ENCODE measurements around the gene POLR2E. TPM values are rescaled to one million over a fixed set of nuclear protein-coding genes. Genes with fewer than 3 reads are reported as not detected.

The POLR2E gene
- polyA plus RNA-seq (2013, experiment 1 of 2) = 201 TPM
- polyA plus RNA-seq (2013, experiment 2 of 2) = 197 TPM

GRCh38 chr19:1094978-1095701 lies at the start of gene POLR2E:
Gene POLR2E (minus strand): TSS chr19:1095375. CDS start chr19:1095315, 60 bp downstream.
- Histone ChIP-seq H3K23ac (ENCODE audit: low read depth, low read length, poor library complexity) (peak within 1 kb of the TSS; percentile 65), H2AFZ (ENCODE audit: low read length) (peak within 1 kb of the TSS; percentile 86), H2BK12ac (ENCODE audit: low read length) (no peak within 1 kb of the TSS), H3K79me1 (ENCODE audit: low read depth, low read length) (peaks cover 14% of the 10 kb centered on the region), H2BK120ac (ENCODE audit: low read depth, low read length) (no peak within 1 kb of the TSS), H3K4me1 (ENCODE audit: control insufficient read depth in 2 of 2, insufficient read depth in 1 of 2, low read depth in 1 of 2, low read length in 2 of 2) (peaks cover 9 to 20% of the 10 kb centered on the region in 2 donors), H4K8ac (ENCODE audit: low read depth, low read length) (no peak within 1 kb of the TSS), H2BK5ac (ENCODE audit: low read length) (peak within 1 kb of the TSS; percentile 69), H3K27me3 (ENCODE audit: control insufficient read depth in 3 of 3, insufficient read depth in 3 of 3, low read depth in 1 of 3, low read length in 3 of 3) (no peaks in the 10 kb centered on the region), H3K36me3 (replicated peaks in 1 of 2; ENCODE audit: control insufficient read depth in 2 of 2, insufficient read depth in 2 of 2, low read length in 2 of 2) (peaks cover 17 to 31% of the 10 kb centered on the region in 2 donors), H3K4ac (ENCODE audit: low read length) (no peak within 1 kb of the TSS), H3K4me2 (ENCODE audit: insufficient read depth, low read length, poor library complexity, severe bottlenecking) (peak within 1 kb of the TSS; percentile 95), H3K9me3 (replicated peaks in 1 of 2; ENCODE audit: control insufficient read depth in 2 of 2, insufficient read depth in 1 of 2, low read depth in 1 of 2, low read length in 2 of 2) (no peaks in the 10 kb centered on the region), H2BK15ac (ENCODE audit: low read length) (no peak within 1 kb of the TSS), H2AK5ac (ENCODE audit: low read depth, low read length) (peak within 1 kb of the TSS; percentile 51), H4K91ac (ENCODE audit: low read depth, low read length, poor library complexity) (no peak within 1 kb of the TSS), H3K27ac (replicated peaks; ENCODE audit: low read length) (no peak within 1 kb of the TSS), H3K18ac (ENCODE audit: low read length) (peak within 1 kb of the TSS; percentile 79), H3K4me3 (ENCODE audit: low read length in 2 of 2) (peak within 1 kb of the TSS; percentile 83 to 97), H3K14ac (ENCODE audit: low read length) (no peak within 1 kb of the TSS), H3K9ac (ENCODE audit: low read depth, low read length, poor library complexity) (peak within 1 kb of the TSS; percentile 95)
- WGBS, 2 donors (ENCODE audit: extremely low coverage in 2 of 2, insufficient read length in 2 of 2, insufficient replicate concordance in 1 of 2) = no CpG with 5 or more reads among the region's 81 CpGs
- DNase-seq (ENCODE audit: low spot score) = peak; percentile 97

GRCh38 chr19:1144741-1145140 lies 49.6 kb upstream of the POLR2E start:
- no peak for DNase-seq (ENCODE audit: low spot score)
- H3K36me3 ChIP-seq (replicated peaks in 1 of 2; ENCODE audit: control insufficient read depth in 2 of 2, insufficient read depth in 2 of 2, low read length in 2 of 2) = peaks cover 14 to 19% of the 10 kb centered on the region in 2 donors
- H2BK5ac ChIP-seq (ENCODE audit: low read length) = no peak overlapping the region
- H3K18ac ChIP-seq (ENCODE audit: low read length) = no peak overlapping the region
- H2BK12ac ChIP-seq (ENCODE audit: low read length) = no peak overlapping the region
- H3K23ac ChIP-seq (ENCODE audit: low read depth, low read length, poor library complexity) = no peak overlapping the region
- no CpG with 5 or more reads among the region's 1 CpG for whole genome bisulfite sequencing, 2 donors (ENCODE audit: extremely low coverage in 2 of 2, insufficient read length in 2 of 2, insufficient replicate concordance in 1 of 2)
- no peak overlapping the region for H3K4me2 ChIP-seq (ENCODE audit: insufficient read depth, low read length, poor library complexity, severe bottlenecking)
- no peak overlapping the region for H3K27ac ChIP-seq (replicated peaks; ENCODE audit: low read length)
- H3K4me1 ChIP-seq (ENCODE audit: control insufficient read depth in 2 of 2, insufficient read depth in 1 of 2, low read depth in 1 of 2, low read length in 2 of 2) = peaks cover 3 to 7% of the 10 kb centered on the region in 2 donors
- no peak overlapping the region for H3K9ac ChIP-seq (ENCODE audit: low read depth, low read length, poor library complexity)
- peaks cover 2% of the 10 kb centered on the region in 2 donors for H3K9me3 ChIP-seq (replicated peaks in 1 of 2; ENCODE audit: control insufficient read depth in 2 of 2, insufficient read depth in 1 of 2, low read depth in 1 of 2, low read length in 2 of 2)
- no peak overlapping the region for H4K91ac ChIP-seq (ENCODE audit: low read depth, low read length, poor library complexity)
- no peaks in the 10 kb centered on the region for H3K27me3 ChIP-seq (ENCODE audit: control insufficient read depth in 3 of 3, insufficient read depth in 3 of 3, low read depth in 1 of 3, low read length in 3 of 3)
- H3K14ac ChIP-seq (ENCODE audit: low read length) = no peak overlapping the region
- peaks cover 18% of the 10 kb centered on the region for H3K79me1 ChIP-seq (ENCODE audit: low read depth, low read length)
- no peak overlapping the region for H4K8ac ChIP-seq (ENCODE audit: low read depth, low read length)
- H3K4ac ChIP-seq (ENCODE audit: low read length) = no peak overlapping the region
- no peak overlapping the region for H2AFZ ChIP-seq (ENCODE audit: low read length)
- no peak overlapping the region for H2BK120ac ChIP-seq (ENCODE audit: low read depth, low read length)
- no peak overlapping the region for H2BK15ac ChIP-seq (ENCODE audit: low read length)
- no peak overlapping the region for H2AK5ac ChIP-seq (ENCODE audit: low read depth, low read length)
- H3K4me3 ChIP-seq (ENCODE audit: low read length in 2 of 2) = no peak overlapping the region

GRCh38 chr19:1143828-1144399 lies 48.7 kb upstream of the POLR2E start:
- Histone ChIP-seq H3K4ac (ENCODE audit: low read length) (no peak overlapping the region), H2BK12ac (ENCODE audit: low read length) (no peak overlapping the region), H3K36me3 (replicated peaks in 1 of 2; ENCODE audit: control insufficient read depth in 2 of 2, insufficient read depth in 2 of 2, low read length in 2 of 2) (peaks cover 11 to 19% of the 10 kb centered on the region in 2 donors), H2BK5ac (ENCODE audit: low read length) (no peak overlapping the region), H3K14ac (ENCODE audit: low read length) (no peak overlapping the region), H3K27me3 (ENCODE audit: control insufficient read depth in 3 of 3, insufficient read depth in 3 of 3, low read depth in 1 of 3, low read length in 3 of 3) (no peaks in the 10 kb centered on the region), H3K18ac (ENCODE audit: low read length) (no peak overlapping the region), H2AK5ac (ENCODE audit: low read depth, low read length) (peak overlapping the region; percentile 73), H3K4me3 (ENCODE audit: low read length in 2 of 2) (no peak overlapping the region), H2BK120ac (ENCODE audit: low read depth, low read length) (no peak overlapping the region), H3K9me3 (replicated peaks in 1 of 2; ENCODE audit: control insufficient read depth in 2 of 2, insufficient read depth in 1 of 2, low read depth in 1 of 2, low read length in 2 of 2) (peaks cover 2% of the 10 kb centered on the region in 2 donors), H3K9ac (ENCODE audit: low read depth, low read length, poor library complexity) (no peak overlapping the region), H4K91ac (ENCODE audit: low read depth, low read length, poor library complexity) (no peak overlapping the region), H3K79me1 (ENCODE audit: low read depth, low read length) (peaks cover 14% of the 10 kb centered on the region), H4K8ac (ENCODE audit: low read depth, low read length) (no peak overlapping the region), H3K23ac (ENCODE audit: low read depth, low read length, poor library complexity) (no peak overlapping the region), H3K27ac (replicated peaks; ENCODE audit: low read length) (no peak overlapping the region), H2AFZ (ENCODE audit: low read length) (no peak overlapping the region), H3K4me1 (ENCODE audit: control insufficient read depth in 2 of 2, insufficient read depth in 1 of 2, low read depth in 1 of 2, low read length in 2 of 2) (peaks cover 3 to 7% of the 10 kb centered on the region in 2 donors), H3K4me2 (ENCODE audit: insufficient read depth, low read length, poor library complexity, severe bottlenecking) (no peak overlapping the region), H2BK15ac (ENCODE audit: low read length) (no peak overlapping the region)
- WGBS, 2 donors (ENCODE audit: extremely low coverage in 2 of 2, insufficient read length in 2 of 2, insufficient replicate concordance in 1 of 2) = no CpG with 5 or more reads among the region's 33 CpGs
- no peak for DNase-seq (ENCODE audit: low spot score)

- H3K4me3 ChIP-seq (ENCODE audit: low read length in 2 of 2) = peak overlapping the region in 1 of 2 donors; percentile 4
- H3K27ac ChIP-seq (replicated peaks; ENCODE audit: low read length) = no peak overlapping the region
- H2BK120ac ChIP-seq (ENCODE audit: low read depth, low read length) = no peak overlapping the region
- H3K4ac ChIP-seq (ENCODE audit: low read length) = no peak overlapping the region
- peak overlapping the region; percentile 78 for H3K18ac ChIP-seq (ENCODE audit: low read length)
- H4K8ac ChIP-seq (ENCODE audit: low read depth, low read length) = no peak overlapping the region
- H3K27me3 ChIP-seq (ENCODE audit: control insufficient read depth in 3 of 3, insufficient read depth in 3 of 3, low read depth in 1 of 3, low read length in 3 of 3) = no peaks in the 10 kb centered on the region
- no peak overlapping the region for H3K14ac ChIP-seq (ENCODE audit: low read length)
- H3K36me3 ChIP-seq (replicated peaks in 1 of 2; ENCODE audit: control insufficient read depth in 2 of 2, insufficient read depth in 2 of 2, low read length in 2 of 2) = peaks cover 11 to 17% of the 10 kb centered on the region in 2 donors
- H3K9me3 ChIP-seq (replicated peaks in 1 of 2; ENCODE audit: control insufficient read depth in 2 of 2, insufficient read depth in 1 of 2, low read depth in 1 of 2, low read length in 2 of 2) = peaks cover 2% of the 10 kb centered on the region in 2 donors
- no peak overlapping the region for H2AFZ ChIP-seq (ENCODE audit: low read length)
- H3K4me1 ChIP-seq (ENCODE audit: control insufficient read depth in 2 of 2, insufficient read depth in 1 of 2, low read depth in 1 of 2, low read length in 2 of 2) = peaks cover 3 to 4% of the 10 kb centered on the region in 2 donors
- 100% methylated on average over 2 of the region's 5 CpGs; no CpG with 5 or more reads in 1 of the 2 donors for WGBS, 2 donors (ENCODE audit: extremely low coverage in 2 of 2, insufficient read length in 2 of 2, insufficient replicate concordance in 1 of 2)
- peak overlapping the region; percentile 29 for H2BK5ac ChIP-seq (ENCODE audit: low read length)
- H3K9ac ChIP-seq (ENCODE audit: low read depth, low read length, poor library complexity) = no peak overlapping the region
- no peak overlapping the region for H2BK15ac ChIP-seq (ENCODE audit: low read length)
- DNase-seq (ENCODE audit: low spot score) = no peak
- H3K79me1 ChIP-seq (ENCODE audit: low read depth, low read length) = peaks cover 7% of the 10 kb centered on the region
- no peak overlapping the region for H3K4me2 ChIP-seq (ENCODE audit: insufficient read depth, low read length, poor library complexity, severe bottlenecking)
- H3K23ac ChIP-seq (ENCODE audit: low read depth, low read length, poor library complexity) = peak overlapping the region; percentile 60
- no peak overlapping the region for H2BK12ac ChIP-seq (ENCODE audit: low read length)
- no peak overlapping the region for H4K91ac ChIP-seq (ENCODE audit: low read depth, low read length, poor library complexity)
- H2AK5ac ChIP-seq (ENCODE audit: low read depth, low read length) = peak overlapping the region; percentile 6
Measured at GRCh38 chr19:1141944-1142343, 46.8 kb upstream of the POLR2E start.
